Measurements from ENCODE around the gene HPGDS.
"Not testable (repeated sequence)": the region's sequence is repeated elsewhere in the genome, so short reads cannot be mapped to it uniquely, and the experiment has no call there.

The HPGDS gene

DNA sequence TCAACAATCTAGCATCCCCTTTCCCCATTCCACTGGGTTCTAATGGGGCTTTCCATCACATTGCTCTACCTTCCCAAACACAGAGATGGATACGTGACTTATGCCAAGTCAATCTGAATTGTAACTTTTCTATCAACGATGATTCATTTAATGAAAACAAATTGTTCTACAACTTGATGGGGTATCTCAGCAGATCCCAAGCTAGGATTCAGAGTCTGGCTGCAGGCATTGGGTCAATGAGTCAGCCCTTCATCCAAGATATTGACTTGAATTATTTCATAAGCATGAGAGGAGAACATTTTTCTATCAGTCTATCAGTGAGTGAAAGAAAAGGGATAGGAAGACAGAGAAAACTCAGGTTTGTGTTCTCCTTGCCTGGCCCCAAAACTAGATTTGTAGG lies 15.0 kb upstream of the HPGDS start:
- DNase-seq (ENCODE audit: low read depth in 2 of 2, low spot score in 1 of 2) = no peak

DNA sequence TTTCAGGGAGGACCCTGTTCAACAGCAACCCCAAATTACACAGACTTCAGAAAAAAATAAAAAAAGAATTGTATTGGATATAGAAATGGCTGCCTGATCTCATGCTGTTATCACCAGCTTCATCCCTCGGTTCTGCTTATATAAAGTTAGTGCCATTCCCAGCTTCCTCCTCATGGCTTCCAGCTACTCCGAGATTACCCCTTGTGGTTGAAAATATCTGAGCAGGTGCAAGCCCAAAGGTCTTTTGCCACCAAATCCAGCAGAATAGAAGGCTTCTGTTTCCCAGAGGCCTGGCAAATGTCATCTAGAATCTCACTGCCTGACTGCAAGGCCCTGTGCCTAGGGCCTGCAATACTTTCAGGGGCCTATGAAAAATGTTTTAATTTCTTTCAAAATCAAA lies 13.8 kb upstream of the HPGDS start:
- DNase-seq (ENCODE audit: low read depth in 2 of 2, low spot score in 1 of 2) = no peak

DNA sequence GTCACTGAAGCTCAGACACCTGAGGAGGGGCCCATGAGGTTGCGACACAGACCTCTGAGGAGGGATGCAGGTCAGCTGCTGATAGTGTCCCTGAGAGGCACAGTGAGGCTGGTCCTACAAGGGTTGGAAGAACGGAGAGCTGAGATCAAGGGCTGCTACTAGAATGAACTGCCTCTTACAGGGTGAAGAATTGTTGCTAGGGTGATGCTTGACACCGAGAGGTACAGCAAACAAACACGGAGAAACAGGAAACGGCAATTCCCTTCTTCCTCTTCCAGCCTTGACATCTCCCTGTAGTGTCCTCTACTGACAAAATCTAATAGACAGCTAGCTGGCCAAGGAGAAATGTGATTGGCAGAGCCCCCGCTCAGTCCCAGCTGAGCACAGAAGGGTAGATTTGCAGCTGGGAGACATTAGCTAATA lies 11.8 kb upstream of the HPGDS start:
- DNase-seq (ENCODE audit: low read depth in 2 of 2, low spot score in 1 of 2) = no peak

DNA sequence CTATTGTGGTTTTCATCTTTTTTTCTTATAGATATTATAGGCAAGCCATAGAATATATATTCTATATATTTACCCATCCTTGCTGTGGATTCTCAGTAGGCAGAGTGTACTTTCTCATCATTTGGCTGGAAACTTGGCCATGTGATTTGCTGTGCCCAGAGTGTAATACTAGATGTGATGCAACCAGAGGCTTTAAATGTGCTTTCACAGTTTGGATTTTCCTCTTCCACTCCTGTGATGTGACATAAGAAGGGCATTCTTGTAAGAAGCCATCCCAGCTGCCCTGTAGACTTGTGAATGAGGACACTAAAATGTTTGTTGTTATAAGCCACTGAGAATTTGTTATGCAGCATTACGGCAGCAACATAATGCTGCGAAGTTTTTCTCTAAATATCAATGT lies 10.4 kb upstream of the HPGDS start:
- no peak for DNase-seq (ENCODE audit: low read depth in 2 of 2, low spot score in 1 of 2)

DNA sequence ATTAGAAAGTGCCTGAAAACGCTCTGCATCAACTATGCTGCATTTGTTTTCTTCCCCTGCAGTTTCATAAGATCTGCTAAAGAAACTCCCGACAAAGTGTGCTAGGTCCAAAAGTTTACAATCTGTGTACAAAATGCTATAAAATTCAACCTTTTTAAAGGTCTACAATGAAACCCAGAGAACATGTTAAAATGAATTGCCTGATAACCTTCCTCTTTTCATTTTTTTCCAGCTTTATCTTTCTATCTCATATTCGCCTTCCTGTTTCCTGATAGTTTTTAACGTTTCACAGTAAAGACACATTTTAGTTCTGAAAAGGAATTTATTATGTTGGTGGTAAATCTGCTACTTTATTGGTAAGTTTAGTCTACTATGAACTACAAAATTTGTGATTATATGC lies 9.5 kb upstream of the HPGDS start:
- DNase-seq (ENCODE audit: low read depth in 2 of 2, low spot score in 1 of 2) = no peak

DNA sequence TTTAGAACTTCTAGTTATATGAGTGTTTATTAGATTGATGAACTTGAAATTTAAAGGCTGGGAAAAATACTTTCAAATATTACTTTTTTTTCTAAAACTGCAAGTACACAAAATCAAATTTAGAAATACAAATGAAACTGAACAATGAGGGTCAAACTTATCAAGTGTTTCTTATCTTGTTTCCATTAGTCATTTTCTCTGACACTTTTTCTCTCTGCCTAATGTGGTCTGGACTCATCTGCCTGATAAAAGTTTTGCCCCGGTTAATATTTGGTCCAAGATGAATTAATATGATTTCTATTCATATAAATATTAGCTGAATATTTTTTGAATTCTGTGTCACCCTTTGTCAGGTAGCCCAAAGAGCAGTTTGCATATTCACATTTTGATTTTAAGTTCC lies 8.7 kb upstream of the HPGDS start:
- DNase-seq (ENCODE audit: low read depth in 2 of 2, low spot score in 1 of 2) = no peak

DNA sequence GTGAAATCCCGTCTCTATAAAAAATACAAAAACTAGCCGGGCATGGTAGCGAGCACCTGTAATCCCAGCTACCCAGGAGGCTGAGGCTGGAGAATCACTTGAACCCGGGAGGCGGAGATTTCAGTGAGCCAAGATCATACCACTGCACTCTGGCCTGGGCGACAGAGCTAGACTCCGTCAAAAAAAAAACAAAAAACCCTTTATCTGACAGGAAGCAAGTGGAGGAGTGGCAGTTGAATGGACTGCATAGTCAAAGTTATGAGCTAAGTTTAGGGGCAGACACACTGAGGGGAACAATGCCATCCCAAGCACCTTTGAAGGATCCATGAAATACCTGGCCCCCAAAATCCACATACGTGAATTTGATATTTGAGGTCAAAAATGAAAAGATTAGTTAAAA lies 7.5 kb upstream of the HPGDS start:
- DNase-seq (ENCODE audit: low read depth in 2 of 2, low spot score in 1 of 2) = no peak

DNA sequence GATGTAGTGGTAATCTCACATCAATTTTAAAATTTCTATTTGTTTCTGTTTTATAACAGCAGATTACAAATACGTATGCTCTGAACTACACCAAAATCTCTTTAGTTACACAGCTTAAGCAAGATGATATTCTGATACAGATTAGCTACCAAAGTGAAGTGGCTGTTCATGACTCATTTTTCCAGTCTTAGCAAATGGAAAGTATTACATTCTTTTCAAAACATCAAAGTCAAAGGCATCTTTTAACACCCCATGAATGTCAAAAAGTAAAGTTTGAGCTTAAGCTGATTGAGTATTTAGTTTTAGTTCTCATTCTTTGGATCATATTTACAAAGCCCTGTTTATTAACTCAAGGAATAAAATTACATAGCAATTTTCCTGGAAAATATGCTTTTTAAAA lies 6.6 kb upstream of the HPGDS start:
- no peak for DNase-seq (ENCODE audit: low read depth in 2 of 2, low spot score in 1 of 2)

DNA sequence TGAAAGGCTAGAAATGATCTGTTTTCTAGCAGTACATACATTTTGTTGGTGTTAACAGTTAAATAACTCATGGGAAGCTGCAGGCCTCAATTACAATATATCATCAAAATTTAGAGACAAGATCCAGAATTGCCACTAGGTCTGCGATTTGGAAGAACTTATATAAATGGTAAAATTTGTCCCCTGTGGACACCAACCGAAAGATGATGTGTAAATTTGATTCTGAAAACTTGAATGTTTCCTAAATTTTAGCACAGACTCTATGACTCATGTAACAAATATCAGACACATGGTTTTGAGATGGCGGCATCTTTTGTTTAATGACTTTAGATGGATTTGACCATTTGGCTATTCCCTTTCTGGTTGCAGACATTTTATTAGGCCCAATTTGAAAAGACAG lies 6.0 kb upstream of the HPGDS start:
- no peak for DNase-seq (ENCODE audit: low read depth in 2 of 2, low spot score in 1 of 2)

DNA sequence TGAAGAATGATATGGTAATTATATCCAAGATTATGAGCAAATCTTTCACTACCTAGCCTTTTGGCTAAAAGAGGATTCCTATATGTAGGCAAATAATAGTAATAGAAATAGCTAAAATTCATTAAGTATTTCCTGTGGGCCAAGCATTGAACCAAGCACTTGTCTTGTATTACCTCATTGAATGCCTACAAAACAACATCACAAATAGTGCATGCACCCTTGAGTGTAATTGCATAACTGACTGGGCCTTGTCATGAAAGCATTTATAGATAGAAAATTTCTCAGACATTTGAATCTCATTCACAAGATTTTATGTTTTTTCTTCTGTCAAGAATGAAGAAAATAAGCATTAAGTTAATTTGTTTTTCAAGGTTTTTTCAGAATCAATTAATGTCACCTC lies 3.9 kb upstream of the HPGDS start:
- no peak for DNase-seq (ENCODE audit: low read depth in 2 of 2, low spot score in 1 of 2)

DNA sequence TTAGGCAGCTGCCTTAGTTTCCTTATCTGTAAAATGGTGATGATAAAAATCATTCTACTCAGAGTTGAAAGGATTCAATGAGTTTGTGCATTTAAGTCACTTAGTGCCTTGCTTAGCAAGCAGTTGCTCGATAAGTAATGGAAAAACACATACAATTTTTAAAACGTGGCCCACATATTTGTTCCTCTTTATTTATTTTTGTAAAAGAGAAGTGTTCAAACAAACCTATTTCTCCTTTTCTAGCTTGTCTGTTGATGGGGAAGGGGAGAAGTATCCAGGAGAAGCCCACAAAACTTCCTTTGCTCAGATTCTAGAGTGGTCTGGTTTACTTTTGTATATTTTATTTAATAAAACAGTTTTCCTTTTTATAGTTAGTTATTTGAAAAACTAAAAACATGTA lies 3.3 kb upstream of the HPGDS start:
- DNase-seq (ENCODE audit: low read depth in 2 of 2, low spot score in 1 of 2) = no peak

DNA sequence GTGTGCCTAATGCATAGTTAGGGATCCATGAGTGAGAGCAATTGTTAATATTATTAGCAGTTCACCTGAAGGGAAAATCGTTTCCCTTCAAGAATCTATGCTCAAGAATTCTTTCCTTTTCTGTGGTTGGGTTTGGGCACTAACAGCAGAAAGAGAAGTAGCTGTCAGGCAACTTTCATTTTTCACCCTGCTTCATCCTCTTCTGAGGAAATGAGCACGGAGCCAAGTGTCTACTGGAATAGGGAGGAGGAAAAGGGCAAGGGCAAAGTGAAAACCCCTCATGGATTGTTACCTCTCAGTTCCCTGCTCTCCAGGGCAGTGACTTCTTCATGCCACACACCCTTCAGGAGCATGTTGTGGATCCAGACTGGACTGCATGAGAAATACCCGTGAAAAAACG lies 2.6 kb upstream of the HPGDS start:
- DNase-seq (ENCODE audit: low read depth in 2 of 2, low spot score in 1 of 2) = no peak

DNA sequence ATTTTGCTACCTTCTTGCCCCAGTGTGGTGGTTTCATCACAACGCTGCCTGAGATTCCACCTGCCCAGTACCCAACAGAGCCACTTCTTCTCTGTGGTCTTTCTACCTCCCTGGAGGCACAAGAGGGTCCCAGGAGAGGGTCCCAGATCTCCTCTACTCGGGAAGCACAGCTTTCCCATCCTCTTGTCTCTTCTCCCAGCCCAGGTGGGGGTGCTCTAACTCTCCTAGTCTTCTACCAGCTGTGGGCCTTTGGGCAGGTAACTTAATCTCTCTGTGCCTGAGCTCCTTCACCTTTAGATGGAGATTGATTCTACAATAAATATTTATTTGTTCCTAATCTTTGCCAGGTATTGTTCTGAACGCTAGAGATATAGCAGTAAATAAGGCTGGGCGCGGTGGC lies 1.8 kb upstream of the HPGDS start:
- no peak for DNase-seq (ENCODE audit: low read depth in 2 of 2, low spot score in 1 of 2)

DNA sequence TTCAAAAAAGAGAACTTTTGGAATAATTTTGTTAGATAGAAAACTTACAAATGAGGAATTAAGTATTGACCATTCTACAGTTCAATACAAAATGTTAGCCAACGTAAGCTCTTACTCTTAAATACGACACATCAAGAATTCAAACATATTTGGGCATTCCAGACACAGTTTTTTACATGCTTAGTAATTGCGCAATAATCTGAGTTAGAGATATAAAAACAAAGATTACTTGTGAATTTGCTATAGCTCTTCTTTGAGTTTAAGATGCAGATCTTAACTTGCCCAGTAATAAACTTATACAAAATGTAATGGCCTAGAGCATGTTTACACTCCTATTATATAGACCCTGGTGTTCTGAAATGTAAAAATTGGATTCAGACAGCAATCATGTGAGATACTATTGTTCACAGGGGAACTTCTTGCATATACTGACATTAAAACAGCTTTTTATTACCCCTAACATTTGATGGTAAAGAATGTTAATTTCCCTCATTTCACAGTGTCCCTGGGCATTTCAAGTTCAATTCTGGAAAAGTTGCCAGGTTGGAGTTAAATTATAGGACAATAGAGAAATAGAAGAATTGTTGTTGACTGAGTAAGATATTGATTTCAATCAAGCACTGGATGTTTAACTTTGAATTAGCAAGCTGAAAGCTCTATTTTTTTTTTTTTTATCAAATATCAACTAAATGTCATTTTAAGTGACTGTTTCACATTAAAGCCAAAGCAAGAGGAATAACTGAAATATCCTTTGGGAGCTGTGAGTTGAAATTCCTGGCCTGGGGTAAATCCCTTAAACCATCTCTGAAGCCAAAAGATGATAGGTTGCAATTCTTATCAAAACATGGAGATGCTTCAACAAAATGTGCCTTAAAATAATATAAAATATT lies 910 bp downstream of the HPGDS start:
- no peak for DNase-seq (ENCODE audit: low read depth in 2 of 2, low spot score in 1 of 2)

DNA sequence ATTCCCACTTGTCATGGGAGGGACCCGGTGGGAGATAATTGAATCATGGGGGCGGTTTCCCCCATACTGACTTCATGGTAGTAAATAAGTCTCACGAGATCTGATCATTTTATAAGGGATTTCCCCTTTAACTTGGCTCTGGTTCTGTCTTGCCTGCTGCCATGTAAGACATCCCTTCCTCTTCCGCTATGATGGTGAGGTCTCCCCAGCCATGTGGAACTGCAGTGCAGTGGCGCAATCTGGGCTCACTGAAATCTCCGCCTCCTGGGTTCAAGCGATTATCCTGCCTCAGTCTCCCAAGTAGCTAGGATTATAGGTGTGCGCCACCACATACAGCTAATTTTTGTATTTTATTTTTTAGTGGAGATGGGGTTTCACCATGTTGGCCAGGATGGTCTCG lies 2.9 kb downstream of the HPGDS start:
- DNase-seq (ENCODE audit: low read depth in 2 of 2, low spot score in 1 of 2) = no peak

DNA sequence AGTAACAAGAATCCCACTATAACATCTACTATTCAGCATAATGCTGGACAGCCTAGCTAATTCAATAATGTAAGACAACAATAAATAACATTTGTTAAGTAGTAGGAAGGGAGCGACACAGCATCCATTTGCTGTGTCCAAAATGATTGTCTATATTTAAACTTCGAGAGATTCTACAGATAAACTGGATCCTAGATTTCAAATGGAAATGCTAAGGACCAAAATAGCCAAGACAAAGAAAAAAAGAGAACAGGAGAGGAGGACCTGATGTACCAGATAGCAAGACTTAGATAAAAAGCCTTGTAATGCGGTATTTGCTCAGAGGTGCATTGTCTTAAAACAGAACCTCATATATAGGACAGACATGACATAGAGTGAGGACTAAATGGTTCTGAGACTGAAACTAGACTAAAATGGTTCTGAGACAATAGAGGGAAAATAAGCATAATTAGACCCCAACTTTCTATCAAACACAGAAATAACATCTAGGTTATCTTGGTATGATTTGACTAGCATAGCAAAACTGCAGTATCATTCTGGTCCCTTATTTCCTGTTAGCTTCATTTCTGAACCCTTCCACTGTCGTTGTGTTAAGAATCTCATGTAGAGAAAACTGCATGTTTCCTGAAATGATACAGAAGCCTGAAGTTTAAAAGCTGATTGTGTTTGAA lies 3.8 kb downstream of the HPGDS start:
- no peak for DNase-seq (ENCODE audit: low read depth in 2 of 2, low spot score in 1 of 2)

DNA sequence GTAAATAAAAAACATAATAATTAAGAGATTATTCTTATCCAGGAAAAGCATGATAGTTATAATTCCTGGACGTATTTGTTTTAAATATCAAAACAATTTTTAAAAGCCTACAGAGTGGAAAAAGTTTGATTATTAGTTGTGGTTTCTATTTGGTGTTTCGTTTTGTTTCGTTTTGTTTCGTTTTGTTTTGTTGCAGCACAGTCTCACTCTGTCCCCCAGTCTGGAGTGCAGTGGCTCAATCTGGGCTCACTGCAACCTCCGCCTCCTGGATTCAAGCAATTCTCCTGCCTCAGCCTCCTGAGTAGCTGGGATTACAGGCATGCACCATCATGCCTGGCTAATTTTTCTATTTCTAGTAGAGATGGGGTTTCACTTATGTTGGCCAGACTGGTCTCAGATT lies 5.8 kb downstream of the HPGDS start:
- not testable (repeated sequence) for DNase-seq (ENCODE audit: low read depth in 2 of 2, low spot score in 1 of 2)

DNA sequence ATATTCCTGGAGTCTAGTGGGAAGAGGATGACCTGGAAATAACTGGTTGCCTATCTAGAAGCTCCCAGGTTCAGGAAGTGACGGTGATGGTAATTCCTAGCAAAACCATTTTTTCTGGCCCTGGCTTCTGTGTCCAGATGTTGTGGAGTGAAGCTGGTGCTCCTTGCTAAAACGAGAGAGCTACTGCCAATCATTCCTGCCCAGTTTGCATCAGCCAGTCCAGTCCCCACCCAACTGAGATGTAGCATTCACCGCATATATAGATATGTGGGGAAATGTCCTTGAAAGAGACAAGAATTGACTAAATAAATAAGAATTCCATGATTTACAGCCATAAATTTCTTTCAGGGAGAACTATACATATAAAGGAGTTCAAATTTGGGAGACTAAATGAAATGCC lies 6.3 kb downstream of the HPGDS start:
- no peak for DNase-seq (ENCODE audit: low read depth in 2 of 2, low spot score in 1 of 2)

DNA sequence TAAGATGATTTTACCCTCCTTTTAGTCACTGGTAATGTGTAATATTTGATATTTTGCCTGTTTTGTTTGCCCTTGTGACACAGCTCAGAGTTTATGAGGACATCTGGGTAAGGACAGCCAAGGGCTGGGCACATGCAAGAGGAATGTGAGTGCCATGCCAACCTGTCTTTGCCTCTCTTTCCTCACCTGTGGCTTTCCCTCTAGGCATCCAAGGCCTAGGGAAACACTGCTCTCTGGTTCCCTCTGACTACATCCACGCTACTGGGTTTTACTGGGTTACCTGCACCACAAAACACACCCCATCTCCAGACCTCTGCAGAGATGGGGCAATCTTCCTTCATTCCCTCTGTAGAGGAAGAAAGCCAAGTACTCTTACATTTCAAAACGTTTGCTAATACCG lies 7.7 kb downstream of the HPGDS start:
- no peak for DNase-seq (ENCODE audit: low read depth in 2 of 2, low spot score in 1 of 2)

DNA sequence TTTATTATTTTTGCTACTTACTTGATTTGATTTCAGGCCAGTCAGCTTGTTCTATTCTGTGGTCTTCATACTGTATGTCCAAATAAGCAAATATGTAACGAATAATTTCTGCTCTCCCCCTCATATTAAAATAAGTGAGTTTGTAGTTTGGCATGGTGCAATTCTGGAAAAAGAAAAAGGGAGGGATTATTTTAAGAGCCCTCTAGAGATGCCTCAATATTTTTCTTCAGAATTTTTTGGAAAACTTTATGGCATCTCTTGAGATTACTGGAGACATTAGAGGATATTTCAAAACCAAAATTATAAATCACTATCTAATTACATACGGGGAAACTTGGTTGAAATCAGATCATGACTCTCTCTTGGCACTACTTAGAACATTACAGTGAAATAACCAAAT lies 8.2 kb downstream of the HPGDS start:
- no peak for DNase-seq (ENCODE audit: low read depth in 2 of 2, low spot score in 1 of 2)

DNA sequence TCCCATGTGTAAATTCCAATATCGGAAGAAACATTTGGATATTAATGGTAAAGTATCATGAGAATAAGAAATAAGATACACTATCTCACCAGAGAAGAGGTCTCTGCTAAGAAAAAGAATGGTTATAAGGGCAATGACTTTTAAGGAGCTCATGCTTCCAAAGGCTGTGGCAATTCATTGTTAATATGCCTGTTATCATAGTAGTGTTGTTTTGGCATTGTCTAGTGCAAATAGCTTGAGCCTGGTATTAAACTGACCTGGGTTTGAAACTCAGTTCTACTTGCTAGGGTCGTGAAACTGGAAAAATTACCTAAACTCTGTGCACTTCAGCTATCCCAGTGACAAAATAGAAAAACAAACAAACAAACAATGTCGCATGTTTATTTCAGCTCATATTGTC lies 8.8 kb downstream of the HPGDS start:
- DNase-seq (ENCODE audit: low read depth in 2 of 2, low spot score in 1 of 2) = no peak

DNA sequence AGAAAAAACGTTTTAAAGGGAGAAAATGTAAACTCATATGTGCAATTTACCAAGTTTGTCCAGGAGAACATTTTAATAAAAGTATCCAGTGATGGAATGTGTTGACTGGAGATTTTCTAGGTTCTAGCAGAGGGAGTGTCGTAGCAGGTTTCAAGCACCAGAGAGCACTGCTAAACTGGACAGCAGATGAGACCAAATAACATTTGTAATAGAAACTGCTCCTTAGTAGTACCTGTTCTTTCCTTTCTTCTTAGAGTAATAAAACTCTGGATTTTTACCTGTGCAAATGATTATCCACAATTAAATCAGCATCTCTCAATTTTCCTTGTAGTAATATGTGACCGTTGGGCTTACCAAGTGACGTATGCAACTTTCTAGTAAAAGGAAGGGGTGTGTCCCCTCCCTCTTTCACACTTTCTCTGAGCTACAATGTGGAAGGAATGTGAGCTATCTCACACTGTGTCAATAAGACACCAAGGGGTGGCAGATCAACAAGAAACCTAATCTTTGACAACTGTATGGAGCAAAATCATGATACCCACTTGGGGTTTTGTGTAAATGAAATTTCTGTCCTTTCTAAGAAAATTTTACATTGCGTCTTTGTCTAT lies 9.5 kb downstream of the HPGDS start:
- no peak for DNase-seq (ENCODE audit: low read depth in 2 of 2, low spot score in 1 of 2)

Measured in stimulated activated CD8-positive, alpha-beta memory T cell treated with anti-CD3 and anti-CD28 coated beads, Interleukin-4, amount 100 ng/mL, for 4 hours (primary cell).